ENCODE measurements around the gene IFT80. TPM values are rescaled to one million over a fixed set of nuclear protein-coding genes. Genes with fewer than 3 reads are reported as not detected.

Gene IFT80
- total RNA-seq, 2 experiments from 2014 or later, result 16.1 to 18.2 TPM

DNA sequence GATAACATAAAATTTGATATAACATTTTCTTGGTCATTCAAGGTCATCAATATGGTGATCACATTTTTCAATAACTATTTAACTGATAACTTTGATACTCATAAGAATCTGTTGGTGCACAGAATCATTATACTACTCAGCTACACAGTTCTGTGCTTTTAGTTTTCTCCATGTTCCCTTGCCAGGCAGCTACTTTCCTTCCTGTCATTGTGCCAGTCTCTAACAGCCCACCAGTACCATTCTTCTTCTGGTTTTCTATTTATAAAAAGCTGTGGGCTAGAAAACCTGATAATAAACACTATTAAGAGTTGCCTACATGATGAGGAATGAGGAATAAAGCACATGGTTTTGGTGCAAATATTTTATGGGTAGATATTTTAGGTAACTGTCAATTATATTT lies 96.2 kb downstream of the IFT80 start:
- no peaks in the 10 kb centered on the region for H3K9me3 Mint-ChIP-seq
- H3K27me3 Mint-ChIP-seq, result no peaks in the 10 kb centered on the region
- no peaks in the 10 kb centered on the region for H3K4me1 Mint-ChIP-seq (ENCODE audit: low read depth)
- H3K4me3 ChIP-seq (ENCODE audit: low read length), result no peak overlapping the region
- intact Hi-C loops (cut with DNase I, micrococcal nuclease), result no loop called here
- no peak overlapping the region for H3K4me3 Mint-ChIP-seq
- H3K36me3 ChIP-seq (ENCODE audit: insufficient read depth, low read length), result peaks cover 5% of the 10 kb centered on the region
- DNase-seq (no peak), ATAC-seq (ENCODE audit: poor library complexity) (no peak)
- ChIA-PET CTCF (no interaction called here), POLR2A (no interaction called here)
- no peaks in the 10 kb centered on the region for H3K27me3 ChIP-seq (ENCODE audit: control insufficient read depth in 1 of 2, insufficient read depth in 2 of 2, low read length in 2 of 2)
- peaks cover 38% of the 10 kb centered on the region for H3K36me3 Mint-ChIP-seq (ENCODE audit: low read depth)
- H3K9me3 ChIP-seq (ENCODE audit: control insufficient read depth in 1 of 2, insufficient read depth in 1 of 2, low read length in 2 of 2), result no peaks in the 10 kb centered on the region
- no peaks in the 10 kb centered on the region for H3K4me1 ChIP-seq (ENCODE audit: insufficient read depth, low read length)
- no peak overlapping the region for H3K27ac Mint-ChIP-seq
- no peak for TF ChIP-seq CTCF (IDR thresholded peaks at IDR 0.05)
- no peak overlapping the region for H3K27ac ChIP-seq (ENCODE audit: low read depth in 1 of 2, low read length in 2 of 2)

- no peaks in the 10 kb centered on the region for H3K27me3 ChIP-seq (ENCODE audit: control insufficient read depth in 1 of 2, insufficient read depth in 2 of 2, low read length in 2 of 2)
Observed at GRCh38 chr3:160296591-160296990, 102.4 kb downstream of the IFT80 start.

GRCh38 chr3:160291909-160292299 lies 107.1 kb downstream of the IFT80 start:
- no peak for ATAC-seq (ENCODE audit: poor library complexity)
- peaks cover 27% of the 10 kb centered on the region for H3K36me3 Mint-ChIP-seq (ENCODE audit: low read depth)
- TF ChIP-seq CTCF (IDR thresholded peaks at IDR 0.05), result no peak

More at GRCh38 chr3:160296591-160296990, 102.4 kb downstream of the IFT80 start:
- peaks cover 28% of the 10 kb centered on the region for H3K36me3 Mint-ChIP-seq (ENCODE audit: low read depth)
- CTCF ChIA-PET, result interaction anchor here (1.2 kb wide), 1 partner anchor 15 kb away, joined by 4 read pairs; no protein-coding TSS in a partner anchor
- H3K9me3 Mint-ChIP-seq, result no peaks in the 10 kb centered on the region
- Histone ChIP-seq H3K9me3 (ENCODE audit: control insufficient read depth in 1 of 2, insufficient read depth in 1 of 2, low read length in 2 of 2) (no peaks in the 10 kb centered on the region), H3K36me3 (ENCODE audit: insufficient read depth, low read length) (no peaks in the 10 kb centered on the region), H3K4me1 (ENCODE audit: insufficient read depth, low read length) (no peaks in the 10 kb centered on the region), H3K27ac (ENCODE audit: low read depth in 1 of 2, low read length in 2 of 2) (no peak overlapping the region), H3K4me3 (ENCODE audit: low read length) (no peak overlapping the region)
- no peak for TF ChIP-seq CTCF (IDR thresholded peaks at IDR 0.05)
- intact Hi-C loops (cut with DNase I, micrococcal nuclease), result no loop called here
- no peak overlapping the region for H3K27ac Mint-ChIP-seq
- ATAC-seq (ENCODE audit: poor library complexity), result no peak
- no peaks in the 10 kb centered on the region for H3K4me1 Mint-ChIP-seq (ENCODE audit: low read depth)
- H3K4me3 Mint-ChIP-seq, result no peak overlapping the region
- no peaks in the 10 kb centered on the region for H3K27me3 Mint-ChIP-seq
- no peak for DNase-seq
- POLR2A ChIA-PET, result no interaction called here

More at GRCh38 chr3:160291909-160292299, 107.1 kb downstream of the IFT80 start:
- Mint-ChIP-seq H3K9me3 (no peaks in the 10 kb centered on the region), H3K27ac (no peak overlapping the region), H3K27me3 (no peaks in the 10 kb centered on the region), H3K4me1 (ENCODE audit: low read depth) (no peaks in the 10 kb centered on the region), H3K4me3 (no peak overlapping the region)
- intact Hi-C loops (cut with DNase I, micrococcal nuclease), result no loop called here
- POLR2A ChIA-PET, result no interaction called here
- Histone ChIP-seq H3K27ac (ENCODE audit: low read depth in 1 of 2, low read length in 2 of 2) (no peak overlapping the region), H3K9me3 (ENCODE audit: control insufficient read depth in 1 of 2, insufficient read depth in 1 of 2, low read length in 2 of 2) (no peaks in the 10 kb centered on the region), H3K4me3 (ENCODE audit: low read length) (no peak overlapping the region), H3K27me3 (ENCODE audit: control insufficient read depth in 1 of 2, insufficient read depth in 2 of 2, low read length in 2 of 2) (no peaks in the 10 kb centered on the region), H3K36me3 (ENCODE audit: insufficient read depth, low read length) (no peaks in the 10 kb centered on the region), H3K4me1 (ENCODE audit: insufficient read depth, low read length) (no peaks in the 10 kb centered on the region)
- no peak for DNase-seq
- CTCF ChIA-PET, result no interaction called here
